HEK293 (cell line): ENCODE data around the gene WAS.

ENCODE experiments used
- CTCF ChIA-PET: fragments of 350-600 bp; formaldehyde crosslinking; extraction: SDS; loops from one replicate; lab custom pipeline; 2021; ENCODE audit warnings: antibody characterized with exemption; lab: Yijun Ruan, JAX
- POLR2A ChIA-PET: fragments of 300-600 bp; formaldehyde crosslinking; extraction: SDS; loops from one replicate; lab custom pipeline; 2020; ENCODE audit warnings: antibody characterized with exemption, inconsistent platforms; lab: Yijun Ruan, JAX
- H3K27ac ChIP-seq: fragments of 200-500 bp; sonication (Bioruptor generic); 2 replicates; pipeline ENCODE4 v1.5.1; 2014; ENCODE audit warnings: low read depth, low read length, control low read depth, inconsistent platforms; ENCODE audit errors: extremely low read depth
- H3K36me3 ChIP-seq, 2 experiments: fragments of 200-500 bp in 1 of 2; sonication (Bioruptor generic) in 1 of 2; 1 replicate in 1 of 2; 2 replicates in 1 of 2; pipeline ENCODE4 v1.5.1; 2014 to 2017; ENCODE audit warnings: inconsistent platforms in 2 of 2, low read length in 2 of 2; ENCODE audit not compliant: control insufficient read depth in 2 of 2, insufficient read depth in 1 of 2
- H3K4me1 ChIP-seq: fragments of 200-500 bp; sonication (Bioruptor generic); 2 replicates; pipeline ENCODE4 v1.5.1; 2014; ENCODE audit warnings: mild to moderate bottlenecking, low read length, inconsistent platforms; ENCODE audit not compliant: control insufficient read depth, insufficient read depth
- H3K4me3 ChIP-seq: 2 replicates; pipeline ENCODE4 v1.5.1; 2011; ENCODE audit warnings: low read depth, mild to moderate bottlenecking, control low read depth, low read length, moderate library complexity
- H3K9me3 ChIP-seq: fragments of 200-500 bp; sonication (Bioruptor generic); 2 replicates; pipeline ENCODE4 v1.5.1; 2014; ENCODE audit warnings: low read depth, low read length, inconsistent platforms; ENCODE audit not compliant: control insufficient read depth, insufficient read depth
- FEZF1 ChIP-seq: fragments of 450-650 bp; formaldehyde crosslinking; IDR thresholded peaks from 2 replicates; pipeline ENCODE4 v1.5.1; 2016; ENCODE audit warnings: missing biosample characterization, missing genetic modification characterization
- GFI1B ChIP-seq: fragments of 450-650 bp; formaldehyde crosslinking; IDR thresholded peaks from 2 replicates; pipeline ENCODE4 v1.5.1; 2016; ENCODE audit warnings: missing biosample characterization, missing genetic modification characterization
- GLIS1 ChIP-seq: fragments of 450-650 bp; formaldehyde crosslinking; IDR thresholded peaks from 2 replicates; pipeline ENCODE4 v1.5.1; 2016; ENCODE audit warnings: missing biosample characterization, missing genetic modification characterization
- HOXC10 ChIP-seq: sonication (generic); formaldehyde crosslinking; IDR thresholded peaks from 2 replicates; pipeline ENCODE4 v1.8.1; 2023; ENCODE audit warnings: mild to moderate bottlenecking, missing genetic modification reagents
- IKZF3 ChIP-seq: fragments of 450-650 bp; IDR thresholded peaks from 2 replicates; pipeline ENCODE4 v1.5.0; 2018; ENCODE audit warnings: missing biosample characterization, mild to moderate bottlenecking, missing genetic modification characterization, moderate library complexity
- KLF7 ChIP-seq: fragments of 450-650 bp; formaldehyde crosslinking; IDR thresholded peaks from 2 replicates; pipeline ENCODE4 v1.5.1; 2016; ENCODE audit warnings: missing biosample characterization, missing genetic modification characterization, borderline replicate concordance
- KLF8 ChIP-seq: fragments of 450-650 bp; formaldehyde crosslinking; IDR thresholded peaks from 2 replicates; pipeline ENCODE4 v1.5.1; 2016; ENCODE audit warnings: missing biosample characterization, missing genetic modification characterization
- OSR2 ChIP-seq: fragments of 450-650 bp; formaldehyde crosslinking; IDR thresholded peaks from 2 replicates; pipeline ENCODE4 v1.5.1; 2016; ENCODE audit warnings: missing biosample characterization, missing genetic modification characterization
- SP2 ChIP-seq: fragments of 450-650 bp; formaldehyde crosslinking; IDR thresholded peaks from 2 replicates; pipeline ENCODE4 v1.5.1; 2016; ENCODE audit warnings: missing biosample characterization, missing genetic modification characterization
- ZBTB1 ChIP-seq: fragments of 450-650 bp; formaldehyde crosslinking; IDR thresholded peaks from 2 replicates; pipeline ENCODE4 v1.5.1; 2016; ENCODE audit warnings: missing biosample characterization, missing genetic modification characterization
- ZBTB6 ChIP-seq: fragments of 450-650 bp; formaldehyde crosslinking; IDR thresholded peaks from 2 replicates; pipeline ENCODE4 v1.5.1; 2017; ENCODE audit warnings: missing biosample characterization, missing genetic modification characterization
- ZFP3 ChIP-seq: fragments of 450-650 bp; formaldehyde crosslinking; IDR thresholded peaks from 2 replicates; pipeline ENCODE4 v1.5.1; 2016; ENCODE audit warnings: low read depth, missing biosample characterization, missing genetic modification characterization
- ZNF114 ChIP-seq: fragments of 450-650 bp; formaldehyde crosslinking; IDR thresholded peaks from 2 replicates; pipeline ENCODE4 v1.5.0; 2017; ENCODE audit warnings: missing biosample characterization, missing genetic modification characterization
- ZNF140 ChIP-seq: fragments of 450-650 bp; formaldehyde crosslinking; IDR thresholded peaks from 2 replicates; pipeline ENCODE4 v1.5.1; 2016; ENCODE audit warnings: missing biosample characterization, missing genetic modification characterization
- ZNF146 ChIP-seq: fragments of 450-650 bp; formaldehyde crosslinking; IDR thresholded peaks from 2 replicates; pipeline ENCODE4 v1.5.1; 2016; ENCODE audit warnings: missing biosample characterization, missing genetic modification characterization
- ZNF19 ChIP-seq: fragments of 450-650 bp; formaldehyde crosslinking; IDR thresholded peaks from 2 replicates; pipeline ENCODE4; 2016; ENCODE audit warnings: missing biosample characterization, missing genetic modification characterization, low read depth
- ZNF221 ChIP-seq: fragments of 450-650 bp; formaldehyde crosslinking; IDR thresholded peaks from 2 replicates; pipeline ENCODE4 v1.5.1; 2017; ENCODE audit warnings: missing biosample characterization, missing genetic modification characterization, borderline replicate concordance
- ZNF302 ChIP-seq: fragments of 450-650 bp; formaldehyde crosslinking; IDR thresholded peaks from 2 replicates; pipeline ENCODE4 v1.5.1; 2016; ENCODE audit warnings: missing biosample characterization, missing genetic modification characterization, low read depth
- ZNF324 ChIP-seq: fragments of 450-650 bp; formaldehyde crosslinking; IDR thresholded peaks from 2 replicates; pipeline ENCODE4 v1.5.1; 2016; ENCODE audit warnings: missing biosample characterization, missing genetic modification characterization
- ZNF48 ChIP-seq: fragments of 450-650 bp; formaldehyde crosslinking; IDR thresholded peaks from 2 replicates; pipeline ENCODE4 v1.5.1; 2016; ENCODE audit warnings: missing biosample characterization, missing genetic modification characterization
- ZNF488 ChIP-seq: fragments of 450-650 bp; formaldehyde crosslinking; IDR thresholded peaks from 2 replicates; pipeline ENCODE4 v1.5.1; 2016; ENCODE audit warnings: missing biosample characterization, missing genetic modification characterization
- ZNF600 ChIP-seq: fragments of 450-650 bp; formaldehyde crosslinking; IDR thresholded peaks from 2 replicates; pipeline ENCODE4 v1.5.1; 2016; ENCODE audit warnings: missing biosample characterization, missing genetic modification characterization
- ZNF692 ChIP-seq: fragments of 450-650 bp; formaldehyde crosslinking; IDR thresholded peaks from 2 replicates; pipeline ENCODE4 v1.5.1; 2016; ENCODE audit warnings: missing biosample characterization, missing genetic modification characterization
- ZNF701 ChIP-seq: fragments of 450-650 bp; formaldehyde crosslinking; IDR thresholded peaks from 2 replicates; pipeline ENCODE4 v1.5.1; 2016; ENCODE audit warnings: missing biosample characterization, missing genetic modification characterization
- ZNF768 ChIP-seq: fragments of 450-650 bp; formaldehyde crosslinking; IDR thresholded peaks from 2 replicates; pipeline ENCODE4 v1.5.1; 2018; ENCODE audit warnings: missing biosample characterization, mild to moderate bottlenecking, missing genetic modification characterization
- ZNF776 ChIP-seq: fragments of 450-650 bp; formaldehyde crosslinking; IDR thresholded peaks from 2 replicates; pipeline ENCODE4 v1.5.0; 2017; ENCODE audit warnings: missing biosample characterization, missing genetic modification characterization, borderline replicate concordance
- ZSCAN18 ChIP-seq: fragments of 450-650 bp; formaldehyde crosslinking; IDR thresholded peaks from 2 replicates; pipeline ENCODE4 v1.5.1; 2016; ENCODE audit warnings: missing biosample characterization, missing genetic modification characterization
- ZSCAN5A ChIP-seq: fragments of 450-650 bp; formaldehyde crosslinking; IDR thresholded peaks from 2 replicates; pipeline ENCODE4 v1.5.1; 2016; ENCODE audit warnings: missing biosample characterization, missing genetic modification characterization

Gene WAS

GRCh38 chrX:48721916-48722315 lies 38.3 kb downstream of the WAS start:
- ChIA-PET CTCF (no interaction called here), POLR2A (no interaction called here)
- no peak overlapping the region for H3K4me3 ChIP-seq
- no peaks in the 10 kb centered on the region for H3K9me3 ChIP-seq
- no peak overlapping the region for H3K27ac ChIP-seq
- H3K4me1 ChIP-seq: no peaks in the 10 kb centered on the region
- TF ChIP-seq SP2 (tag by site-specific recombination) (no peak), ZNF324 (no peak), ZNF146 (tag by site-specific recombination) (no peak), ZBTB1 (tag by site-specific recombination) (no peak), ZNF776 (tag by site-specific recombination) (no peak), ZNF768 (tag by site-specific recombination) (no peak), ZNF221 (tag by site-specific recombination) (no peak), ZFP3 (tag by site-specific recombination) (no peak), ZNF19 (no peak), GFI1B (tag by site-specific recombination) (no peak), ZNF48 (tag by site-specific recombination) (no peak), FEZF1 (tag by site-specific recombination) (no peak), KLF8 (tag by site-specific recombination) (no peak)
- no peaks in the 10 kb centered on the region for H3K36me3 ChIP-seq

- TF ChIP-seq IKZF3 (tag by site-specific recombination): no peak
- no peak for TF ChIP-seq ZNF600 (tag by site-specific recombination)
- TF ChIP-seq KLF7 (tag by site-specific recombination): no peak
- no peak for TF ChIP-seq HOXC10
- no peak for TF ChIP-seq ZSCAN5A (tag by site-specific recombination)
- Histone ChIP-seq H3K27ac (no peak overlapping the region), H3K36me3 (no peaks in the 10 kb centered on the region), H3K9me3 (no peaks in the 10 kb centered on the region), H3K4me3 (no peak overlapping the region), H3K4me1 (no peaks in the 10 kb centered on the region)
- POLR2A ChIA-PET: no interaction called here
- CTCF ChIA-PET: no interaction called here
These were observed 43.0 kb downstream of the WAS start for GRCh38 chrX:48726596-48726995.

- ChIA-PET CTCF (no interaction called here), POLR2A (interaction anchor here (1.6 kb wide), 1 partner anchor 9 kb away, joined by 7 read pairs; no protein-coding TSS in a partner anchor)
- Histone ChIP-seq H3K36me3 (peaks cover 0 to 2% of the 10 kb centered on the region in 2 experiments; a peak in 2 of 3 replicates), H3K27ac (no peak overlapping the region), H3K4me1 (no peaks in the 10 kb centered on the region), H3K9me3 (no peaks in the 10 kb centered on the region), H3K4me3 (no peak overlapping the region)
- TF ChIP-seq ZNF114 (tag by site-specific recombination): no peak
- TF ChIP-seq ZNF701: no peak
- no peak for TF ChIP-seq ZNF302 (tag by site-specific recombination)
- TF ChIP-seq ZNF140 (tag by site-specific recombination): no peak
- TF ChIP-seq ZNF488 (tag by site-specific recombination): no peak
- TF ChIP-seq GLIS1 (tag by site-specific recombination): no peak
- TF ChIP-seq ZSCAN18 (tag by site-specific recombination): no peak
- TF ChIP-seq SP2 (tag by site-specific recombination): no peak
- no peak for TF ChIP-seq ZNF692 (tag by site-specific recombination)
- no peak for TF ChIP-seq ZBTB6 (tag by site-specific recombination)
- no peak for TF ChIP-seq OSR2 (tag by site-specific recombination)
These were observed 45.1 kb downstream of the WAS start for GRCh38 chrX:48728653-48729052.
